Loucy (cell line): ENCODE measurements around the gene PSEN1.

Source experiments
- EZH2phosphoT487 ChIP-seq: fragments of 200-600 bp; IDR thresholded peaks from 2 replicates; pipeline ENCODE4 v1.6.1; 2018; ENCODE audit warnings: antibody characterized with exemption, mild to moderate bottlenecking, moderate library complexity, borderline replicate concordance
- TF ChIP-seq, protein P1 (sequence below): fragments of 200-600 bp; sonication (generic); conservative IDR thresholded peaks from 2 replicates; pipeline ENCODE4 v1.5.1; 2014; ENCODE audit warnings: mild to moderate bottlenecking, antibody characterized with exemption, low read length

DNA sequence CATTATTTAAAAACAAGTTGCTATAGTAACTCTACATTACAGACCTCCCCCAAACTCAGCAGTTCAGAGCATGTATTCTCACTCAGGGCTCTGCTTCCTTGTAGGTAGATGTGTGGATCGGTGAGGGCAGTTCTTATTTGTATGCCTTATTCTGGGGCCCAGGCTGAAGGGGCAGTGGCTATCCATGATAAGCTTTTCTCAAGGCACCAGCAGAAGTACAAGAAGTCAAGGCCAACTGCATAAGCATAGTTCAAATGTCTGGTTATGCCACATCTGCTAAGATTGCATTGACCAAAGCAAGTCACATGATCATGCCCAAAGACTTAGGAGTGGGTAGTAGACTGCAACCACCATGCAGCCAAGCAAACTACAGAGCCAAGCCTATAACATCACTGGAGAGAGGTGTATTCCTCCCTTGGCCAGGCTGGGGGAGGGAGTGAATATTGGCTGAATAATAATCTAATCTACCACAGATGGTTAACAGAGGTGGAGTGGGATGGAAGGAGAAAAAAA lies 4.6 kb downstream of the PSEN1 start:
- TF ChIP-seq, protein P1, sequence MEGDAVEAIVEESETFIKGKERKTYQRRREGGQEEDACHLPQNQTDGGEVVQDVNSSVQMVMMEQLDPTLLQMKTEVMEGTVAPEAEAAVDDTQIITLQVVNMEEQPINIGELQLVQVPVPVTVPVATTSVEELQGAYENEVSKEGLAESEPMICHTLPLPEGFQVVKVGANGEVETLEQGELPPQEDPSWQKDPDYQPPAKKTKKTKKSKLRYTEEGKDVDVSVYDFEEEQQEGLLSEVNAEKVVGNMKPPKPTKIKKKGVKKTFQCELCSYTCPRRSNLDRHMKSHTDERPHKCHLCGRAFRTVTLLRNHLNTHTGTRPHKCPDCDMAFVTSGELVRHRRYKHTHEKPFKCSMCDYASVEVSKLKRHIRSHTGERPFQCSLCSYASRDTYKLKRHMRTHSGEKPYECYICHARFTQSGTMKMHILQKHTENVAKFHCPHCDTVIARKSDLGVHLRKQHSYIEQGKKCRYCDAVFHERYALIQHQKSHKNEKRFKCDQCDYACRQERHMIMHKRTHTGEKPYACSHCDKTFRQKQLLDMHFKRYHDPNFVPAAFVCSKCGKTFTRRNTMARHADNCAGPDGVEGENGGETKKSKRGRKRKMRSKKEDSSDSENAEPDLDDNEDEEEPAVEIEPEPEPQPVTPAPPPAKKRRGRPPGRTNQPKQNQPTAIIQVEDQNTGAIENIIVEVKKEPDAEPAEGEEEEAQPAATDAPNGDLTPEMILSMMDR = no peak
- TF ChIP-seq EZH2phosphoT487 = no peak
